GM13976 (cell line): ENCODE results near the gene DIABLO.

ENCODE experiments used
- DNase-seq: peaks from one replicate; pipeline ENCODE4 v3.0.0; 2012; ENCODE audit warnings: low spot score
- in situ Hi-C: fragments of 300-500 bp; cut with MboI; formaldehyde crosslinking; loops from one replicate; pipeline ENCODE4 v1.12.0; 2022; ENCODE audit warnings: low sequenced_read_pairs, mixed read lengths, inconsistent platforms; ENCODE audit not compliant: unreplicated experiment
- TF ChIP-seq, protein P1 (sequence below): IDR thresholded peaks from 2 replicates; pipeline ENCODE4 v1.5.1; 2012; ENCODE audit warnings: borderline replicate concordance, mild to moderate bottlenecking; ENCODE audit not compliant: insufficient read depth; ENCODE audit errors: extremely low read depth, missing control alignments, control extremely low read depth

Gene DIABLO

DNA sequence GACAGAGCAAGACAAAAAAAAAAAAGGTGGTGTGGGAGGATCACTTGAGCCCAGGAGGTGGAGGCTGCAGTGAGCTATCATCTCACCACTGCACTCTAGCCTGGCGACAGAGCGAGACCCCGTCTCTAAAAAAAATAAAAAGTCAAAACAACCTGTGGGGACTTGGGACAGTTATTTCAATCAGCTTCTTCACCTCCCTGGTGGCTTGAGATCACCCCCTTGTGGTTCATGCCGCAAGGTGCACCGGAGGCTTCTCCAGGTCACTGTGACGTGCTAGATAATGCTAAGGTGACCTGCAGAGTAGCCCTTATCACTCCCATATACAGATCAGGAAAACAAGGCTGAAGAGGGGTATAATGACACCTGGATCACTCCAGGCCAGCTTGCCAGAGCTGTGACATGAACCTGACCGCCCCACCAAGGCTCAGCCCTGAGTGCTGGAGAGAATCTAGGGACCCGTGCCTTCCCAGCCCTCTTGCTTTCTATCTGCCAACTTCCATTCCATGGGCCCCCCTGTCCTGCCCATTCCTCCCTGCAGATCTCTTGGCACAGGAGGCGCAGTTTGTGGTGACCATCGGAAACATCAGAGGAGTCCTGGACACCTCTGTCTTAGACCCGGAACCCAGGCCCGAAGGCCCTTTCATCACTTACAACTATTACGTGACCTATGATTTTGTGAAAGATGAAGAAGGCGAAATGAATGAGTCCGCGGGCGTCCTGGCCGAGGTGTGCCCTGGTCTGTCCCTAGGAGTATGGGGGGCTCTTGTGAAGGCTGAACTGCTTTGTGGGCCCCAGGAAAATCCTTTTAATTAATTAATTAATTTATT, 34.8 kb downstream of the DIABLO start:
- in situ Hi-C loops: loop anchor here (5.0 kb wide), 1 partner anchor 49 kb away; no protein-coding TSS in a partner anchor
- TF ChIP-seq, protein P1, sequence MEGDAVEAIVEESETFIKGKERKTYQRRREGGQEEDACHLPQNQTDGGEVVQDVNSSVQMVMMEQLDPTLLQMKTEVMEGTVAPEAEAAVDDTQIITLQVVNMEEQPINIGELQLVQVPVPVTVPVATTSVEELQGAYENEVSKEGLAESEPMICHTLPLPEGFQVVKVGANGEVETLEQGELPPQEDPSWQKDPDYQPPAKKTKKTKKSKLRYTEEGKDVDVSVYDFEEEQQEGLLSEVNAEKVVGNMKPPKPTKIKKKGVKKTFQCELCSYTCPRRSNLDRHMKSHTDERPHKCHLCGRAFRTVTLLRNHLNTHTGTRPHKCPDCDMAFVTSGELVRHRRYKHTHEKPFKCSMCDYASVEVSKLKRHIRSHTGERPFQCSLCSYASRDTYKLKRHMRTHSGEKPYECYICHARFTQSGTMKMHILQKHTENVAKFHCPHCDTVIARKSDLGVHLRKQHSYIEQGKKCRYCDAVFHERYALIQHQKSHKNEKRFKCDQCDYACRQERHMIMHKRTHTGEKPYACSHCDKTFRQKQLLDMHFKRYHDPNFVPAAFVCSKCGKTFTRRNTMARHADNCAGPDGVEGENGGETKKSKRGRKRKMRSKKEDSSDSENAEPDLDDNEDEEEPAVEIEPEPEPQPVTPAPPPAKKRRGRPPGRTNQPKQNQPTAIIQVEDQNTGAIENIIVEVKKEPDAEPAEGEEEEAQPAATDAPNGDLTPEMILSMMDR: peak; percentile 83
- DNase-seq: peak; percentile 89

DNA sequence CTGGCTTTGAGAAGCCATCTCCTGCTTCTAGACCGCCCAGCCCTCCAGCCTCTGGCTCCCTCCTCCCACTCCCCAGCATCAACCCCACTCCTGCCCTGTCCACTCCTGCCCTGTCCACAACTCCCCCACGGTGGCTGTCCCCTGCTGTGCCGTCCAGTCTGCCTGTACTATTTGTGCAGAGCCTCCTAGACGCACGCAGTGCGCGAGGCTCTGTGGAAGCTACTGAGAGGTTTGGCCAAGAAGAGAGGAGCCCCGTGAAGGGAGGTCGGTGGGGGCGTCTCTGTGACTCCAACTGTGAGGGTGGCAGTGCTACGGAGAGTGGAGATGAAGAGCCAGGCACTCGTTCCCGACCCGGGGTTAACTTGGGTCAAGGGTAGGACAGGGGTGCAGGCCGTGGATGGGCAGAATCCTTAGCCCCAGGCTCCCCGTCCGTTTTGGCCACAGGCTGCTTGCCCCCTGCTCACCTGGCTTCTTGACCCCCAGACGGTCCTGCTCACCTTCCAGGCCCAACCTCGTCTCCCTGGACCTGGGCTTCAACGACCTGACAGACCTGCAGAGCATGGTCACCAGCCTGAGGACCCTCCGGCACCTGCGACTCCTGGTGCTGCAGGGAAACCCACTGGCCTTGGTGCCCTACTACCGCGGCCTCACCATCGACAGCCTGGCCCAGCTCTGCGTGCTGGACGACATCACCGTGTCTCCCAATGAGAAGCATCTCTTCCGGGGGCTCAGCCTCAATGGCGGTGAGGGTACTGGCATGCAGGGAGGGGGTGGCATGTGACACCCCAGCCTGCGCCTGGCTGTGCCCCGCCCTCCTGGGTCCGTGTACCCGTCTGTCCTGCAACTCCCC, 36.0 kb downstream of the DIABLO start:
- no peak for DNase-seq
- in situ Hi-C loops: loop anchor here (5.0 kb wide), 1 partner anchor 48 kb away; no protein-coding TSS in a partner anchor
- TF ChIP-seq, protein P1: no peak

DNA sequence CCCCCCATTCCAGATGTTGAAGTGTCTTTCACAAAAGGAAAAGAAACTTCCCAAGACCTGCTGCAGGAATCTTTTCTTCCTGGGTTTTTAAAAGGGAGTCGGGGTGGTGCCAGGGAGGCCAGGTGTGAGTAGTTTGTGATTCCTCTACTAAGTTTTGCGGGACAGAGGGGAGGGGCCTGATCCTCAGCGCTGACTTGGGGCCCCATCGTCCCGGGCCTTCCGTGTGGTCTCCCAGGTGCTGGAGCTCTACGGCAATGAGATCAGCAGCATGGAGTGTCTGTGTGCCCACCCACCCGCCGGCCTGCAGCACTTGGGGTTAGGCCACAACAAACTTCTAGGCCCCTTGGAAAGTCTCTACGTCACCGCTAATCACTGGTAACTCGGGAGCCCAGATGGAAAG, 38.4 kb downstream of the DIABLO start:
- no peak for DNase-seq
- in situ Hi-C loops: no loop called here
- TF ChIP-seq, protein P1: no peak

GRCh38 chr12:122185494-122186082, 40.3 kb downstream of the DIABLO start:
- TF ChIP-seq, protein P1: no peak
- in situ Hi-C loops: no loop called here
- DNase-seq: no peak

DNA sequence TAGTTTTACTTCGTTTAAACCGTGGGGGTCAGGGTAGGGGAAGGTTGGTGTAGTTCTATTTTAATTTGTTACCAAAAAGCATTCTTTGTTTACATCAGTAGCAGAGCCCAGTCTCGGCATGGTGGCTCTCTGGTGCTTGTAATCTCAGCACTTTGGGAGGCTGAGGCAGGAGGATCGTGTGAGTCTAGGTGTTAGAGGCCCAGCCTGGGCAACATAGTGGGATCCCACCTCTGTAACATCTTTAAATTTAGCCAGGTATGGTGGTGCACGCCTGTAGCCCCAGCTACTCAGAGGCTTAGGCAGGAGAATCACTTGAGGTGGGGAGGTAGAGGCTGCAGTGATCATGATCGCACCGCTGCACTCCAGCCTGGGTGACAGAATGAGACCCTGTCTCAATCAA, 40.8 kb downstream of the DIABLO start:
- no peak for DNase-seq
- TF ChIP-seq, protein P1: no peak
- in situ Hi-C loops: no loop called here

- TF ChIP-seq, protein P1: no peak
- in situ Hi-C loops: no loop called here
- DNase-seq: no peak
Observed at GRCh38 chr12:122184517-122184916, 41.3 kb downstream of the DIABLO start.
